GM23248 (cell line): Measurements from ENCODE around the gene OR2D2.

Experiments
- EZH2 ChIP-seq: fragments of 200-600 bp; sonication (generic); IDR thresholded peaks from 2 replicates; pipeline ENCODE4 v1.6.1; 2018; ENCODE audit warnings: antibody characterized with exemption, mild to moderate bottlenecking; ENCODE audit not compliant: insufficient read depth, poor library complexity, severe bottlenecking
- EZH2phosphoT487 ChIP-seq: fragments of 200-600 bp; sonication (generic); IDR thresholded peaks from 2 replicates; pipeline ENCODE4 v1.6.1; 2018; ENCODE audit warnings: antibody characterized with exemption, moderate library complexity, mild to moderate bottlenecking, low read depth; ENCODE audit not compliant: insufficient read depth

- TF ChIP-seq EZH2 (no peak), EZH2phosphoT487 (no peak)
These were observed 41.8 kb downstream of the OR2D2 start for GRCh38 chr11:6850526-6850925.
